CD14-positive monocyte (primary cell): Measurements from ENCODE around the gene MSL1. TPM values are rescaled to one million over a fixed set of nuclear protein-coding genes. Genes with fewer than 3 reads are reported as not detected.

Experiments used
- DNase-seq, 3 donors: peaks; one replicate each; pipeline ENCODE4 v3.0.0-alpha.2; 2011 to 2022
- H2AFZ ChIP-seq: 2 replicates; pipeline ENCODE4 v1.6.0; 2012; ENCODE audit warnings: mild to moderate bottlenecking, low read depth, low read length, inconsistent platforms; ENCODE audit not compliant: insufficient read depth, poor library complexity, severe bottlenecking
- H3K27ac ChIP-seq, 2 donors: 1 replicate in 1 of 2; 2 replicates in 1 of 2; pipeline ENCODE4 v1.5.1; 2012 to 2013; ENCODE audit warnings: low read length in 2 of 2, control low read depth in 1 of 2, inconsistent platforms in 1 of 2, low read depth in 1 of 2, mild to moderate bottlenecking in 1 of 2
- H3K27me3 ChIP-seq, 2 donors: one replicate each; pipeline versions ENCODE4 v1.6.0 to v1.6.1; 2011 to 2013; ENCODE audit warnings: low read length in 2 of 2; ENCODE audit not compliant: control insufficient read depth in 2 of 2, insufficient read depth in 2 of 2
- H3K36me3 ChIP-seq, 2 donors: replicated peaks in 1 of 2; 1 replicate in 1 of 2; 2 replicates in 1 of 2; pipeline versions ENCODE4 v1.5.1 to v1.6.1; 2012 to 2013; ENCODE audit warnings: low read length in 2 of 2, control low read depth in 1 of 2, inconsistent platforms in 1 of 2, mild to moderate bottlenecking in 1 of 2; ENCODE audit not compliant: insufficient read depth in 2 of 2, control insufficient read depth in 1 of 2
- H3K4me1 ChIP-seq, 2 donors: 1 replicate in 1 of 2; 2 replicates in 1 of 2; pipeline versions ENCODE4 v1.5.1 to v1.6.1; 2012 to 2013; ENCODE audit warnings: low read length in 2 of 2, control low read depth in 1 of 2, inconsistent platforms in 1 of 2, mild to moderate bottlenecking in 1 of 2, moderate library complexity in 1 of 2; ENCODE audit not compliant: insufficient read depth in 2 of 2, control insufficient read depth in 1 of 2
- H3K4me2 ChIP-seq: replicated peaks from 2 replicates; pipeline ENCODE3; 2012; ENCODE audit warnings: low read length, moderate library complexity, mild to moderate bottlenecking; ENCODE audit not compliant: poor library complexity, severe bottlenecking; ENCODE audit errors: extremely low read depth
- H3K4me3 ChIP-seq, 3 experiments: fragments of 200-600 bp in 1 of 3; sonication (generic) in 1 of 3; replicated peaks in 1 of 3; 1 replicate in 2 of 3; 2 replicates in 1 of 3; pipeline ENCODE4 v1.5.1; 2011 to 2013; ENCODE audit warnings: low read length in 3 of 3, mild to moderate bottlenecking in 3 of 3, control low read depth in 2 of 3, low read depth in 2 of 3, inconsistent platforms in 1 of 3, moderate library complexity in 1 of 3
- H3K79me2 ChIP-seq: 2 replicates; pipeline ENCODE4 v1.6.0; 2012; ENCODE audit warnings: mild to moderate bottlenecking, control low read depth, inconsistent platforms, low read length, moderate library complexity; ENCODE audit not compliant: insufficient read depth
- H3K9ac ChIP-seq: 2 replicates; pipeline ENCODE4 v1.6.0; 2017; ENCODE audit warnings: low read length, mild to moderate bottlenecking; ENCODE audit not compliant: insufficient read depth, poor library complexity, severe bottlenecking
- H3K9me3 ChIP-seq, 2 donors: replicated peaks in 1 of 2; 1 replicate in 1 of 2; 2 replicates in 1 of 2; pipeline versions ENCODE4 v1.5.1 to v1.6.1; 2012 to 2013; ENCODE audit warnings: low read length in 2 of 2, control low read depth in 1 of 2; ENCODE audit not compliant: control insufficient read depth in 1 of 2, insufficient read depth in 1 of 2
- H4K20me1 ChIP-seq: 2 replicates; pipeline ENCODE4 v1.6.0; 2012; ENCODE audit warnings: mild to moderate bottlenecking, low read length, control low read depth, moderate library complexity; ENCODE audit not compliant: insufficient read depth
- H3K27ac Mint-ChIP-seq, 7 donors: one replicate each; pipeline ENCODE4 v1.8.0; 2020; ENCODE audit warnings: mild to moderate bottlenecking in 7 of 7, mixed read lengths in 7 of 7, moderate library complexity in 6 of 7, inconsistent platforms in 2 of 7
- H3K27me3 Mint-ChIP-seq, 3 donors: one replicate each; pipeline ENCODE4 v1.8.0; 2021 to 2022; ENCODE audit warnings: low read depth in 3 of 3, mild to moderate bottlenecking in 3 of 3, mixed read lengths in 3 of 3, moderate library complexity in 3 of 3, inconsistent platforms in 1 of 3
- H3K36me3 Mint-ChIP-seq, 2 donors: one replicate each; pipeline ENCODE4 v1.8.0; 2020; ENCODE audit warnings: mixed read lengths in 2 of 2, inconsistent platforms in 1 of 2, mild to moderate bottlenecking in 1 of 2
- H3K4me1 Mint-ChIP-seq: one replicate; pipeline ENCODE4 v1.8.0; 2020; ENCODE audit warnings: mild to moderate bottlenecking, mixed read lengths
- H3K4me3 Mint-ChIP-seq, 2 donors: one replicate each; pipeline ENCODE4 v1.8.0; 2020; ENCODE audit warnings: mild to moderate bottlenecking in 2 of 2, mixed read lengths in 2 of 2, moderate library complexity in 1 of 2
- H3K9me3 Mint-ChIP-seq, 7 donors: one replicate each; pipeline ENCODE4 v1.8.0; 2020 to 2022; ENCODE audit warnings: mixed read lengths in 7 of 7, mild to moderate bottlenecking in 6 of 7, moderate library complexity in 6 of 7, inconsistent platforms in 2 of 7
- WGBS: methylation state at CpG from one replicate; pipeline ENCODE4 v1.1.5; 2013; ENCODE audit warnings: missing lambda C conversion rate; ENCODE audit not compliant: insufficient coverage; 5-methylcytosine and 5-hydroxymethylcytosine counted together
- intact Hi-C, 2 donors: fragments of 100-400 bp; cut with micrococcal nuclease; formaldehyde crosslinking; loops; one replicate each; pipeline versions ENCODE4 v1.15.0 to v1.15.1; 2023
- polyA plus RNA-seq, 3 donors: library from polyadenylated mRNA; depleted of rRNA in 1 of 3; unstranded in 2 of 3; stranded (reverse) in 1 of 3; fragments of 300-500 nt in 2 of 3; fragments of >200 nt in 1 of 3; fragmentation: Illumina TruSeq in 2 of 3; gene quantifications; 1 replicate in 2 of 3; 2 replicates in 1 of 3; pipeline ENCODE4 v1.2.3, GENCODE V29; 2012 to 2021
- TF ChIP-seq, protein P1 (sequence below): fragments of 200-600 bp; IDR thresholded peaks from one replicate; pipeline ENCODE4 v1.8.0; 2022; ENCODE audit warnings: antibody characterized with exemption, mild to moderate bottlenecking

Gene MSL1
- polyA plus RNA-seq, 3 donors: 10.0 to 89.2 (median 11.4) TPM

DNA sequence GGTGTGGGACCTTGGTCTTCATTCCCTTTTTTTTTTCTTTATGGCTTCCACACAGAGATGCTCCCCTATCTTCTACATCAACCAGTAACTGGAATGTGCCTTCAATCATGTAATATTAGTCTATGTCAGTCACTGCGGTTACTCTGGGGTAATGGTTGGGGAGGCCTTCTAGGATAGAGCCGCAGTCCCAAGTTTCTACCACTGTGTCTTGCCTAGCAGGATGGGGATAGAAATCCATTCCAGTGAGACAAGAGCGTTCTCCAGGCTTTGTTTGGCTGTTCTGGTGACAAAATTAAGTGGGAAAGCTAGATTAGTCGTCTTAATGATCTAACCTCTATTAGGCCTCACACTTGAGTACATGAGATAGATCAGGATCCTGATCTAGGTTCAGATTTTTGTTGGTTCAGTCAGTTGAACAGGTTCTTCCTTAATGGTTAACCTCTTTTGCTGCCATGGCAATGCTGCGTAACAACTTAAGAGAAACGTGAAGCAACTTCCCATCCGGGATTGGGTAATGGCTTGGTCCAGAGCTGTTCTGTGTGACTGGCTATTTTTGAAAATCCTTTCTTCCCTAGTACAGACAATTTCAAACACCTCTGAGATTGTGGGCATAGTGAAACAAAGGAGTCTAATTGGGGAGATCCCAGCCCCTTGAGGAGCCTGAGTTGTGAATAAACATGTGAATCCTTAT lies 8.7 kb downstream of the MSL1 start:
- Histone ChIP-seq H3K27me3 (no peaks in the 10 kb centered on the region), H3K9ac (peak overlapping the region; percentile 41), H3K4me3 (peak overlapping the region in 1 of 3 experiments; percentile 55), H4K20me1 (peaks cover 9% of the 10 kb centered on the region), H3K4me1 (peaks cover 39% of the 10 kb centered on the region in 2 donors), H2AFZ (peak overlapping the region; percentile 25), H3K79me2 (peaks cover 83% of the 10 kb centered on the region), H3K4me2 (peak overlapping the region; percentile 71), H3K27ac (peak overlapping the region; percentile 72 to 89), H3K36me3 (peaks cover 58 to 81% of the 10 kb centered on the region in 2 donors), H3K9me3 (no peaks in the 10 kb centered on the region)
- Mint-ChIP-seq H3K4me3 (peak overlapping the region; percentile 34 to 48), H3K9me3 (no peaks in the 10 kb centered on the region), H3K4me1 (peaks cover 43% of the 10 kb centered on the region), H3K27me3 (no peaks in the 10 kb centered on the region), H3K36me3 (peaks cover 74 to 89% of the 10 kb centered on the region in 2 donors), H3K27ac (peak overlapping the region; percentile 88 to 99 (median 96))
- DNase-seq: peak; percentile 88 to 99 (median 95)
- WGBS: 42% methylated on average over 2 of the region's 7 CpGs
- TF ChIP-seq, protein P1, sequence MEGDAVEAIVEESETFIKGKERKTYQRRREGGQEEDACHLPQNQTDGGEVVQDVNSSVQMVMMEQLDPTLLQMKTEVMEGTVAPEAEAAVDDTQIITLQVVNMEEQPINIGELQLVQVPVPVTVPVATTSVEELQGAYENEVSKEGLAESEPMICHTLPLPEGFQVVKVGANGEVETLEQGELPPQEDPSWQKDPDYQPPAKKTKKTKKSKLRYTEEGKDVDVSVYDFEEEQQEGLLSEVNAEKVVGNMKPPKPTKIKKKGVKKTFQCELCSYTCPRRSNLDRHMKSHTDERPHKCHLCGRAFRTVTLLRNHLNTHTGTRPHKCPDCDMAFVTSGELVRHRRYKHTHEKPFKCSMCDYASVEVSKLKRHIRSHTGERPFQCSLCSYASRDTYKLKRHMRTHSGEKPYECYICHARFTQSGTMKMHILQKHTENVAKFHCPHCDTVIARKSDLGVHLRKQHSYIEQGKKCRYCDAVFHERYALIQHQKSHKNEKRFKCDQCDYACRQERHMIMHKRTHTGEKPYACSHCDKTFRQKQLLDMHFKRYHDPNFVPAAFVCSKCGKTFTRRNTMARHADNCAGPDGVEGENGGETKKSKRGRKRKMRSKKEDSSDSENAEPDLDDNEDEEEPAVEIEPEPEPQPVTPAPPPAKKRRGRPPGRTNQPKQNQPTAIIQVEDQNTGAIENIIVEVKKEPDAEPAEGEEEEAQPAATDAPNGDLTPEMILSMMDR: no peak
- intact Hi-C loops: no loop called here

- H3K36me3 Mint-ChIP-seq: peaks cover 63 to 83% of the 10 kb centered on the region in 2 donors
- H3K4me1 Mint-ChIP-seq: peaks cover 47% of the 10 kb centered on the region
Observed at GRCh38 chr17:40134184-40134583, 12.4 kb downstream of the MSL1 start.

More at GRCh38 chr17:40134184-40134583, 12.4 kb downstream of the MSL1 start:
- no peak overlapping the region for H3K4me3 ChIP-seq
- H3K4me2 ChIP-seq: no peak overlapping the region
- H3K27ac ChIP-seq: peak overlapping the region in 1 of 2 donors; percentile 3
- no peaks in the 10 kb centered on the region for H3K9me3 Mint-ChIP-seq
- WGBS: 100% methylated on average over 4 of the region's 7 CpGs
- H3K4me3 Mint-ChIP-seq: no peak overlapping the region
- H3K27me3 ChIP-seq: no peaks in the 10 kb centered on the region
- peaks cover 47 to 51% of the 10 kb centered on the region in 2 donors for H3K4me1 ChIP-seq
- TF ChIP-seq, protein P1: no peak
- H3K9ac ChIP-seq: no peak overlapping the region
- peaks cover 76% of the 10 kb centered on the region for H3K79me2 ChIP-seq
- intact Hi-C loops: no loop called here
- H2AFZ ChIP-seq: no peak overlapping the region
- no peaks in the 10 kb centered on the region for H4K20me1 ChIP-seq
- no peaks in the 10 kb centered on the region for H3K9me3 ChIP-seq
- peaks cover 0 to 1% (median 0%) of the 10 kb centered on the region in 3 donors for H3K27me3 Mint-ChIP-seq
- no peak for DNase-seq
- H3K27ac Mint-ChIP-seq: peak overlapping the region in 3 of 7 donors; percentile 11 to 31 (median 19)
- peaks cover 45 to 62% of the 10 kb centered on the region in 2 donors for H3K36me3 ChIP-seq
